Measurements from ENCODE around the gene ZBTB7B.

Gene ZBTB7B

GRCh38 chr1:155030243-155030795 lies 27.7 kb downstream of the ZBTB7B start:
- Histone ChIP-seq H3K4me2 (no peak overlapping the region), H3K27me3 (no peaks in the 10 kb centered on the region), H3K4me3 (no peak overlapping the region), H3K4me1 (no peaks in the 10 kb centered on the region), H3K27ac (no peak overlapping the region), H3K9me3 (no peaks in the 10 kb centered on the region), H4K20me1 (no peaks in the 10 kb centered on the region), H3K9ac (no peak overlapping the region), H3K36me3 (no peaks in the 10 kb centered on the region)
- TF ChIP-seq Cebpa-rat (IDR thresholded peaks at IDR 0.05), result no peak

GRCh38 chr1:155030899-155031298 lies 28.3 kb downstream of the ZBTB7B start:
- Histone ChIP-seq H3K4me3 (no peak overlapping the region), H3K27me3 (no peaks in the 10 kb centered on the region), H3K36me3 (no peaks in the 10 kb centered on the region), H3K4me2 (no peak overlapping the region), H3K9me3 (no peaks in the 10 kb centered on the region), H4K20me1 (no peaks in the 10 kb centered on the region), H3K4me1 (no peaks in the 10 kb centered on the region), H3K27ac (no peak overlapping the region), H3K9ac (no peak overlapping the region)
- no peak for TF ChIP-seq Cebpa-rat (IDR thresholded peaks at IDR 0.05)

- H3K4me3 ChIP-seq, result no peak overlapping the region
- no peak for TF ChIP-seq Cebpa-rat (IDR thresholded peaks at IDR 0.05)
- no peak overlapping the region for H3K9ac ChIP-seq
- H3K4me1 ChIP-seq, result no peaks in the 10 kb centered on the region; the same call in 1 of the 2 replicates
- H3K36me3 ChIP-seq, result no peaks in the 10 kb centered on the region
- H3K9me3 ChIP-seq, result no peaks in the 10 kb centered on the region
- H3K27ac ChIP-seq, result no peak overlapping the region
- H3K4me2 ChIP-seq, result no peak overlapping the region
- no peaks in the 10 kb centered on the region for H3K27me3 ChIP-seq
- H4K20me1 ChIP-seq, result no peaks in the 10 kb centered on the region
Observed at GRCh38 chr1:155032886-155033285, 30.3 kb downstream of the ZBTB7B start.

- no peaks in the 10 kb centered on the region for H3K27me3 ChIP-seq
- no peaks in the 10 kb centered on the region for H3K9me3 ChIP-seq
- no peak within 1 kb of the TSS for H3K4me3 ChIP-seq
- no peak within 1 kb of the TSS for H3K9ac ChIP-seq
- no peaks in the 10 kb centered on the region for H4K20me1 ChIP-seq
- peaks cover 3% of the 10 kb centered on the region for H3K4me1 ChIP-seq
- no peak for TF ChIP-seq Cebpa-rat (IDR thresholded peaks at IDR 0.05)
- no peaks in the 10 kb centered on the region for H3K36me3 ChIP-seq
- H3K4me2 ChIP-seq, result no peak within 1 kb of the TSS
- no peak within 1 kb of the TSS for H3K27ac ChIP-seq
Observed at GRCh38 chr1:155033524-155033923, 30.9 kb downstream of the ZBTB7B start, which contains the start of the genes DCST1 and DCST2. TSS of gene DCST1 (plus strand) at chr1:155033824. CDS start at chr1:155034037, 213 bp downstream. TSS of gene DCST2 (minus strand) at chr1:155033781. CDS start at chr1:155033701, 80 bp downstream.

GRCh38 chr1:155034318-155035208 lies 32.0 kb downstream of the ZBTB7B start:
- no peak overlapping the region for H3K9ac ChIP-seq
- H3K36me3 ChIP-seq, result no peaks in the 10 kb centered on the region
- H3K4me3 ChIP-seq, result no peak overlapping the region
- no peak overlapping the region for H3K27ac ChIP-seq
- H4K20me1 ChIP-seq, result no peaks in the 10 kb centered on the region
- H3K4me2 ChIP-seq, result no peak overlapping the region
- H3K9me3 ChIP-seq, result no peaks in the 10 kb centered on the region
- no peak for TF ChIP-seq Cebpa-rat (IDR thresholded peaks at IDR 0.05)
- H3K27me3 ChIP-seq, result no peaks in the 10 kb centered on the region
- peaks cover 14% of the 10 kb centered on the region for H3K4me1 ChIP-seq

GRCh38 chr1:155035936-155036335 lies 33.3 kb downstream of the ZBTB7B start:
- H3K36me3 ChIP-seq, result no peaks in the 10 kb centered on the region
- TF ChIP-seq Cebpa-rat (IDR thresholded peaks at IDR 0.05), result no peak
- no peaks in the 10 kb centered on the region for H4K20me1 ChIP-seq
- H3K9ac ChIP-seq, result no peak overlapping the region
- H3K4me2 ChIP-seq, result no peak overlapping the region
- peaks cover 21% of the 10 kb centered on the region for H3K4me1 ChIP-seq
- no peaks in the 10 kb centered on the region for H3K9me3 ChIP-seq
- no peak overlapping the region for H3K27ac ChIP-seq
- H3K27me3 ChIP-seq, result no peaks in the 10 kb centered on the region
- H3K4me3 ChIP-seq, result no peak overlapping the region

- H3K4me1 ChIP-seq, result peaks cover 32% of the 10 kb centered on the region
- TF ChIP-seq Cebpa-rat (IDR thresholded peaks at IDR 0.05), result no peak
- H3K36me3 ChIP-seq, result no peaks in the 10 kb centered on the region
- no peak overlapping the region for H3K9ac ChIP-seq
- no peaks in the 10 kb centered on the region for H4K20me1 ChIP-seq
- no peak overlapping the region for H3K27ac ChIP-seq
- no peak overlapping the region for H3K4me3 ChIP-seq
- no peak overlapping the region for H3K4me2 ChIP-seq
- no peaks in the 10 kb centered on the region for H3K27me3 ChIP-seq
- no peaks in the 10 kb centered on the region for H3K9me3 ChIP-seq
Observed at GRCh38 chr1:155037043-155037442, 34.4 kb downstream of the ZBTB7B start.

GRCh38 chr1:155037851-155038441 lies 35.3 kb downstream of the ZBTB7B start:
- Histone ChIP-seq H4K20me1 (no peaks in the 10 kb centered on the region), H3K4me2 (peak overlapping the region; percentile 66; the same call in 1 of the 2 replicates), H3K27ac (no peak overlapping the region), H3K36me3 (no peaks in the 10 kb centered on the region), H3K27me3 (no peaks in the 10 kb centered on the region), H3K4me1 (peaks cover 41% of the 10 kb centered on the region), H3K9me3 (no peaks in the 10 kb centered on the region), H3K9ac (no peak overlapping the region), H3K4me3 (no peak overlapping the region)
- no peak for TF ChIP-seq Cebpa-rat (IDR thresholded peaks at IDR 0.05)

- H3K4me2 ChIP-seq, result peak overlapping the region; percentile 66
- H3K4me3 ChIP-seq, result no peak overlapping the region
Observed at GRCh38 chr1:155038602-155039307, 36.2 kb downstream of the ZBTB7B start.

More at GRCh38 chr1:155038602-155039307, 36.2 kb downstream of the ZBTB7B start:
- Histone ChIP-seq H3K9me3 (no peaks in the 10 kb centered on the region), H3K4me1 (peaks cover 49% of the 10 kb centered on the region), H3K27ac (no peak overlapping the region), H3K9ac (no peak overlapping the region), H4K20me1 (no peaks in the 10 kb centered on the region), H3K36me3 (no peaks in the 10 kb centered on the region), H3K27me3 (no peaks in the 10 kb centered on the region)
- TF ChIP-seq Cebpa-rat (IDR thresholded peaks at IDR 0.05), result no peak

All from BLaER1 (cell line).